IMR-90 (cell line): ENCODE results near the gene L3MBTL4. TPM values are rescaled to one million over a fixed set of nuclear protein-coding genes. Genes with fewer than 3 reads are reported as not detected.

ENCODE experiments used
- ATAC-seq: fragments of 200-7000 bp; cut with Tn5 transposase; 2 replicates; pipeline ENCODE4 v1.9.1; 2020; ENCODE audit warnings: low read depth, mild to moderate bottlenecking, moderate library complexity
- BruUV-seq: library from RNA; stranded (reverse); fragments of 400-500 nt; replicated peaks from 2 replicates; lab custom pipeline; 2021; lab: Mats Ljungman, UMichigan
- CTCF ChIA-PET: fragments of 300-600 bp; formaldehyde crosslinking; extraction: SDS; loops from one replicate; lab custom pipeline; 2021; ENCODE audit warnings: antibody characterized with exemption; lab: Yijun Ruan, JAX
- POLR2A ChIA-PET: fragments of 300-600 bp; sonication (Branson Sonifier 250); formaldehyde crosslinking; loops from one replicate; lab custom pipeline; 2022; ENCODE audit warnings: antibody characterized with exemption; ENCODE audit not compliant: unreplicated experiment; lab: Charles Lee
- DNase-seq: peaks from one replicate; pipeline ENCODE4 v3.0.0; 2013
- H2AFZ ChIP-seq: replicated peaks from 2 replicates; pipeline ENCODE3; 2013; ENCODE audit warnings: low read length, mild to moderate bottlenecking; ENCODE audit not compliant: poor library complexity
- H2AK5ac ChIP-seq: 2 replicates; pipeline ENCODE4 v1.6.1; 2013; ENCODE audit warnings: low read depth, low read length, inconsistent platforms
- H2AK9ac ChIP-seq: replicated peaks from 2 replicates; pipeline ENCODE3; 2013; ENCODE audit warnings: mild to moderate bottlenecking, low read depth, low read length, moderate library complexity; ENCODE audit not compliant: poor library complexity
- H2BK120ac ChIP-seq: 2 replicates; pipeline ENCODE4 v1.6.1; 2013; ENCODE audit warnings: low read depth, low read length, inconsistent platforms
- H2BK15ac ChIP-seq: 3 replicates; pipeline ENCODE4 v1.6.1; 2013; ENCODE audit warnings: low read depth, low read length, inconsistent platforms
- H2BK20ac ChIP-seq: 2 replicates; pipeline ENCODE4 v1.6.1; 2013; ENCODE audit warnings: low read depth, mild to moderate bottlenecking, inconsistent platforms, low read length, moderate library complexity
- H2BK5ac ChIP-seq: 2 replicates; pipeline ENCODE4 v1.6.1; 2013; ENCODE audit warnings: mild to moderate bottlenecking, low read depth, low read length, inconsistent platforms; ENCODE audit not compliant: poor library complexity, severe bottlenecking
- H3K14ac ChIP-seq: replicated peaks from 2 replicates; pipeline ENCODE4 v1.6.1; 2013; ENCODE audit warnings: low read depth, low read length, inconsistent platforms
- H3K18ac ChIP-seq: 2 replicates; pipeline ENCODE4 v1.6.1; 2013; ENCODE audit warnings: low read depth, low read length, control low read depth
- H3K23ac ChIP-seq: 2 replicates; pipeline ENCODE4 v1.6.1; 2013; ENCODE audit warnings: low read depth, low read length, inconsistent platforms
- H3K27ac ChIP-seq: 2 replicates; pipeline ENCODE4 v1.5.1; 2013; ENCODE audit warnings: mild to moderate bottlenecking, control low read depth, low read length; ENCODE audit not compliant: insufficient read depth
- H3K27me3 ChIP-seq: 2 replicates; pipeline ENCODE4 v1.6.1; 2013; ENCODE audit warnings: low read length; ENCODE audit not compliant: control insufficient read depth, insufficient read depth
- H3K36me3 ChIP-seq: 2 replicates; pipeline ENCODE4 v1.6.1; 2013; ENCODE audit warnings: low read length, mixed read lengths; ENCODE audit not compliant: control insufficient read depth, insufficient read depth
- H3K4ac ChIP-seq: 2 replicates; pipeline ENCODE4 v1.6.1; 2013; ENCODE audit warnings: low read depth, low read length, inconsistent platforms
- H3K4me1 ChIP-seq: 2 replicates; pipeline ENCODE4 v1.6.1; 2013; ENCODE audit warnings: low read length, mixed read lengths; ENCODE audit not compliant: control insufficient read depth, insufficient read depth
- H3K4me2 ChIP-seq: 2 replicates; pipeline ENCODE4 v1.6.1; 2013; ENCODE audit warnings: low read depth, mild to moderate bottlenecking, control low read depth, low read length, moderate library complexity
- H3K4me3 ChIP-seq: 2 replicates; pipeline ENCODE4 v1.5.1; 2013; ENCODE audit warnings: low read depth, mild to moderate bottlenecking, control low read depth, low read length, moderate library complexity; ENCODE audit not compliant: insufficient read depth
- H3K56ac ChIP-seq: 2 replicates; pipeline ENCODE4 v1.6.1; 2013; ENCODE audit warnings: low read length, inconsistent platforms; ENCODE audit not compliant: insufficient read depth; ENCODE audit errors: extremely low read depth
- H3K79me1 ChIP-seq, 2 experiments: 2 replicates each; pipeline ENCODE4 v1.6.1; 2013; ENCODE audit warnings: low read length in 2 of 2, inconsistent platforms in 1 of 2, low read depth in 1 of 2
- H3K9ac ChIP-seq: 2 replicates; pipeline ENCODE4 v1.6.1; 2013; ENCODE audit warnings: low read depth, low read length, control low read depth
- H3K9me1 ChIP-seq: 2 replicates; pipeline ENCODE4 v1.6.1; 2013; ENCODE audit warnings: low read length, inconsistent platforms; ENCODE audit not compliant: insufficient read depth
- H3K9me3 ChIP-seq: 2 replicates; pipeline ENCODE4 v1.6.1; 2013; ENCODE audit warnings: low read length; ENCODE audit not compliant: control insufficient read depth, insufficient read depth
- H4K20me1 ChIP-seq: 2 replicates; pipeline ENCODE4 v1.6.1; 2013; ENCODE audit warnings: low read length, inconsistent platforms; ENCODE audit not compliant: insufficient read depth
- H4K5ac ChIP-seq: 2 replicates; pipeline ENCODE4 v1.6.1; 2013; ENCODE audit warnings: mild to moderate bottlenecking, low read depth, low read length, control low read depth
- H4K8ac ChIP-seq, 2 experiments: 2 replicates each; pipeline ENCODE4 v1.6.1; 2013; ENCODE audit warnings: low read depth in 2 of 2, low read length in 2 of 2, control low read depth in 1 of 2, inconsistent platforms in 1 of 2
- H4K91ac ChIP-seq: 2 replicates; pipeline ENCODE4 v1.6.1; 2013; ENCODE audit warnings: low read depth, low read length, inconsistent platforms; ENCODE audit not compliant: insufficient read depth
- BHLHE40 ChIP-seq: fragments of 150-350 bp; IDR thresholded peaks from 2 replicates; pipeline ENCODE4 v1.6.1; 2016; ENCODE audit warnings: mild to moderate bottlenecking, low read depth, low read length
- CEBPB ChIP-seq: IDR thresholded peaks from 2 replicates; pipeline ENCODE4 v1.6.1; 2012; ENCODE audit warnings: low read depth, low read length, improper control_type of control experiment
- CHD1 ChIP-seq: IDR thresholded peaks from 2 replicates; pipeline ENCODE4 v1.6.1; 2012; ENCODE audit warnings: low read depth, low read length, improper control_type of control experiment
- CTCF ChIP-seq: conservative IDR thresholded peaks from 2 replicates; pipeline ENCODE4 v1.5.1; 2012; ENCODE audit warnings: mild to moderate bottlenecking, low read depth, low read length, improper control_type of control experiment
- ELK1 ChIP-seq: fragments of 150-350 bp; IDR thresholded peaks from 2 replicates; pipeline ENCODE4 v1.6.1; 2016; ENCODE audit warnings: low read depth, mild to moderate bottlenecking, low read length, moderate library complexity, borderline replicate concordance
- FOS ChIP-seq: fragments of 150-350 bp; IDR thresholded peaks from 2 replicates; pipeline ENCODE4 v1.6.1; 2016; ENCODE audit warnings: low read depth, low read length
- MAFK ChIP-seq: IDR thresholded peaks from 2 replicates; pipeline ENCODE4 v1.6.1; 2012; ENCODE audit warnings: low read depth, low read length, improper control_type of control experiment
- MAZ ChIP-seq: IDR thresholded peaks from 2 replicates; pipeline ENCODE4 v1.6.1; 2012; ENCODE audit warnings: low read depth, mild to moderate bottlenecking, low read length, improper control_type of control experiment, moderate library complexity, borderline replicate concordance
- MXI1 ChIP-seq: IDR thresholded peaks from 2 replicates; pipeline ENCODE4 v1.6.1; 2012; ENCODE audit warnings: low read depth, mild to moderate bottlenecking, low read length, moderate library complexity, borderline replicate concordance
- NFE2L2 ChIP-seq: fragments of 150-350 bp; IDR thresholded peaks from 2 replicates; pipeline ENCODE4 v1.6.1; 2016; ENCODE audit warnings: low read depth, mild to moderate bottlenecking, low read length
- POLR2A ChIP-seq: IDR thresholded peaks from 2 replicates; pipeline ENCODE4 v1.6.1; 2012; ENCODE audit warnings: mild to moderate bottlenecking, low read depth, low read length
- RAD21 ChIP-seq: IDR thresholded peaks from 2 replicates; pipeline ENCODE4 v1.6.1; 2012; ENCODE audit warnings: low read length, improper control_type of control experiment
- RCOR1 ChIP-seq: IDR thresholded peaks from 2 replicates; pipeline ENCODE4 v1.6.1; 2012; ENCODE audit warnings: mild to moderate bottlenecking, low read length, improper control_type of control experiment; ENCODE audit not compliant: insufficient replicate concordance
- RFX5 ChIP-seq: IDR thresholded peaks from 2 replicates; pipeline ENCODE4 v1.8.0; 2012; ENCODE audit warnings: low read depth, mild to moderate bottlenecking, low read length, moderate library complexity
- SMC3 ChIP-seq: fragments of 150-350 bp; IDR thresholded peaks from 2 replicates; pipeline ENCODE4 v1.6.1; 2016; ENCODE audit warnings: low read depth, mild to moderate bottlenecking, antibody characterized with exemption, low read length, moderate library complexity
- USF2 ChIP-seq: fragments of 150-350 bp; IDR thresholded peaks from 2 replicates; pipeline ENCODE4 v1.6.1; 2017; ENCODE audit warnings: mild to moderate bottlenecking, antibody characterized with exemption, low read length, low read depth
- WGBS, 2 experiments: methylation state at CpG; one replicate each; pipeline versions ENCODE4 v1.1.5 to v1.1.7; 2013; ENCODE audit warnings: missing lambda C conversion rate in 2 of 2; ENCODE audit not compliant: insufficient read length in 1 of 2; ENCODE audit errors: extremely low coverage in 2 of 2; 5-methylcytosine and 5-hydroxymethylcytosine counted together
- dilution Hi-C: fragments of 300-500 bp; cut with HindIII; formaldehyde crosslinking; loops from one replicate; pipeline ENCODE4 v1.14.3; 2018; ENCODE audit warnings: low sequenced_read_pairs; ENCODE audit not compliant: unreplicated experiment
- in situ Hi-C: fragments of 300-500 bp; cut with MboI; formaldehyde crosslinking; loops from 3 replicates; pipeline ENCODE4 v1.14.3; 2019; ENCODE audit warnings: low sequenced_read_pairs, inconsistent platforms, mixed read lengths
- intact Hi-C: fragments of 100-400 bp; cut with micrococcal nuclease; formaldehyde crosslinking; loops from 2 replicates; pipeline ENCODE4 v1.10.0; 2022
- polyA plus RNA-seq, 3 experiments: library from polyadenylated mRNA; depleted of rRNA; stranded (reverse); fragments of >200 nt; gene quantifications; 2 replicates each; pipeline ENCODE4 v1.2.3, GENCODE V29; 2012; ENCODE audit warnings: low replicate concordance in 1 of 3
- total RNA-seq: library from RNA; depleted of rRNA; stranded (reverse); fragments of >200 nt; gene quantifications from 2 replicates; pipeline ENCODE4 v1.2.3, GENCODE V29; 2012

The L3MBTL4 gene
- total and polyA plus RNA-seq, 2 of the 4 experiments (the other 2 are of a cell fraction) = under 0.01 to 0.02 TPM

- no peak overlapping the region for H2BK15ac ChIP-seq
- no TSS peak for BruUV-seq
- in situ Hi-C loops = no loop called here
- H3K79me1 ChIP-seq = no peaks in the 10 kb centered on the region
- H2BK120ac ChIP-seq = no peak overlapping the region
- no peak overlapping the region for H2BK5ac ChIP-seq
- H3K4ac ChIP-seq = no peak overlapping the region
- no peaks in the 10 kb centered on the region for H3K4me1 ChIP-seq
- WGBS, 2 experiments = no CpG with 5 or more reads among the region's 2 CpGs
- H2AFZ ChIP-seq = no peak overlapping the region
- H2AK9ac ChIP-seq = no peak overlapping the region
- dilution Hi-C loops = no loop called here
- DNase-seq (no peak), ATAC-seq (no peak)
- ChIA-PET POLR2A (no interaction called here), CTCF (no interaction called here)
- no peaks in the 10 kb centered on the region for H3K36me3 ChIP-seq
- H3K27me3 ChIP-seq = no peaks in the 10 kb centered on the region; the same call in 1 of the 2 replicates
- H2AK5ac ChIP-seq = no peak overlapping the region
- H4K5ac ChIP-seq = no peak overlapping the region
- H2BK20ac ChIP-seq = no peak overlapping the region
- no peak overlapping the region for H4K8ac ChIP-seq
- no peaks in the 10 kb centered on the region for H3K9me3 ChIP-seq
- H3K9me1 ChIP-seq = no peaks in the 10 kb centered on the region
- TF ChIP-seq ELK1 (no peak), RAD21 (no peak), USF2 (no peak), RFX5 (no peak), MXI1 (no peak), RCOR1 (no peak), NFE2L2 (no peak), POLR2A (no peak), CTCF (no peak), FOS (no peak), MAZ (no peak), MAFK (no peak), SMC3 (no peak), BHLHE40 (no peak), CHD1 (no peak), CEBPB (no peak)
- no peak overlapping the region for H3K4me3 ChIP-seq
- H4K91ac ChIP-seq = no peak overlapping the region
- H3K4me2 ChIP-seq = no peak overlapping the region
- no peak overlapping the region for H3K18ac ChIP-seq
- intact Hi-C loops = no loop called here
- H4K20me1 ChIP-seq = no peaks in the 10 kb centered on the region
- H3K23ac ChIP-seq = no peak overlapping the region
- no peak overlapping the region for H3K27ac ChIP-seq
- no peak overlapping the region for H3K56ac ChIP-seq
- H3K9ac ChIP-seq = no peak overlapping the region
- no peak overlapping the region for H3K14ac ChIP-seq
Observed at GRCh38 chr18:6280211-6280743, 134.4 kb downstream of the L3MBTL4 start.
